Ecto neural progenitor cell (in vitro differentiated cells): ENCODE measurements around the gene NINJ1.

Source experiments
- DNase-seq: peaks from one replicate; pipeline ENCODE4 v3.0.0-alpha.2; 2018; ENCODE audit warnings: low spot score

NINJ1 gene

GRCh38 chr9:93086447-93087224 is 47.4 kb downstream of the NINJ1 start:
- DNase-seq, result peak; percentile 19

GRCh38 chr9:93085676-93086075 is 48.4 kb downstream of the NINJ1 start:
- DNase-seq, result peak; percentile 26

- no peak for DNase-seq
Observed at GRCh38 chr9:93084471-93084881, 49.6 kb downstream of the NINJ1 start.

GRCh38 chr9:93083592-93084470 is 50.2 kb downstream of the NINJ1 start:
- DNase-seq, result no peak

- peak; percentile 49 for DNase-seq
Observed at GRCh38 chr9:93082841-93083411, 51.1 kb downstream of the NINJ1 start.

GRCh38 chr9:93081931-93082330 is 52.1 kb downstream of the NINJ1 start:
- no peak for DNase-seq

- peak; percentile 35 for DNase-seq
Observed at GRCh38 chr9:93081081-93081529, 52.9 kb downstream of the NINJ1 start.

GRCh38 chr9:93080406-93080805 is 53.6 kb downstream of the NINJ1 start:
- DNase-seq, result peak; percentile 42

GRCh38 chr9:93079371-93079770 is 54.7 kb downstream of the NINJ1 start:
- no peak for DNase-seq

- DNase-seq, result no peak
Observed at GRCh38 chr9:93077811-93078210, 56.2 kb downstream of the NINJ1 start.

- no peak for DNase-seq
Observed at GRCh38 chr9:93077367-93077766, 56.7 kb downstream of the NINJ1 start.

- DNase-seq, result no peak
Observed at GRCh38 chr9:93076792-93077128, 57.3 kb downstream of the NINJ1 start.

- DNase-seq, result no peak
Observed at GRCh38 chr9:93076101-93076791, 57.8 kb downstream of the NINJ1 start.

- no peak for DNase-seq
Observed at GRCh38 chr9:93072383-93072795, 61.7 kb downstream of the NINJ1 start.
